Measurements from ENCODE around the gene KCNQ1. TPM values are rescaled to one million over a fixed set of nuclear protein-coding genes. Genes with fewer than 3 reads are reported as not detected.
"Not testable (repeated sequence)": the region's sequence is repeated elsewhere in the genome, so short reads cannot be mapped to it uniquely, and the experiment has no call there.

Gene KCNQ1
- total RNA-seq, 1 donor from 2014 or later = 1.6 TPM

- TF ChIP-seq CTCF (IDR thresholded peaks at IDR 0.05; ENCODE audit: insufficient read depth, low read length, severe bottlenecking) = no peak
- no peak for DNase-seq (ENCODE audit: low read depth)
- H3K4me3 ChIP-seq (ENCODE audit: low read depth, low read length) = no peak overlapping the region
- no peaks in the 10 kb centered on the region for H3K27me3 ChIP-seq (ENCODE audit: control insufficient read depth, insufficient read depth, low read length)
- no peak for FAIRE-seq
- no peaks in the 10 kb centered on the region for H3K36me3 ChIP-seq (ENCODE audit: control insufficient read depth, insufficient read depth, low read length)
Measured at GRCh38 chr11:2477936-2478335, 33.1 kb downstream of the KCNQ1 start.

GRCh38 chr11:2480067-2480873 lies 35.5 kb downstream of the KCNQ1 start:
- FAIRE-seq; H3K36me3 ChIP-seq (ENCODE audit: control insufficient read depth, insufficient read depth, low read length); H3K4me3 ChIP-seq (ENCODE audit: low read depth, low read length); H3K27me3 ChIP-seq (ENCODE audit: control insufficient read depth, insufficient read depth, low read length); DNase-seq (ENCODE audit: low read depth): not testable (repeated sequence)

GRCh38 chr11:2480874-2481220 lies 36.0 kb downstream of the KCNQ1 start:
- Histone ChIP-seq H3K27me3 (ENCODE audit: control insufficient read depth, insufficient read depth, low read length) (no peaks in the 10 kb centered on the region), H3K4me3 (ENCODE audit: low read depth, low read length) (no peak overlapping the region), H3K36me3 (ENCODE audit: control insufficient read depth, insufficient read depth, low read length) (no peaks in the 10 kb centered on the region)
- FAIRE-seq (no peak), DNase-seq (ENCODE audit: low read depth) (peak; percentile 26)
- TF ChIP-seq CTCF (IDR thresholded peaks at IDR 0.05; ENCODE audit: insufficient read depth, low read length, severe bottlenecking) = no peak

- DNase-seq (ENCODE audit: low read depth) = peak; percentile 36
Measured at GRCh38 chr11:2481253-2481652, 36.4 kb downstream of the KCNQ1 start.

GRCh38 chr11:2482204-2482603 lies 37.4 kb downstream of the KCNQ1 start:
- TF ChIP-seq CTCF (IDR thresholded peaks at IDR 0.05; ENCODE audit: insufficient read depth, low read length, severe bottlenecking) = no peak
- Histone ChIP-seq H3K36me3 (ENCODE audit: control insufficient read depth, insufficient read depth, low read length) (no peaks in the 10 kb centered on the region), H3K27me3 (ENCODE audit: control insufficient read depth, insufficient read depth, low read length) (no peaks in the 10 kb centered on the region), H3K4me3 (ENCODE audit: low read depth, low read length) (no peak overlapping the region)
- DNase-seq (ENCODE audit: low read depth) (no peak), FAIRE-seq (no peak)

More at GRCh38 chr11:2481253-2481652, 36.4 kb downstream of the KCNQ1 start:
- H3K4me3 ChIP-seq (ENCODE audit: low read depth, low read length) = no peak overlapping the region
- H3K27me3 ChIP-seq (ENCODE audit: control insufficient read depth, insufficient read depth, low read length) = no peaks in the 10 kb centered on the region
- H3K36me3 ChIP-seq (ENCODE audit: control insufficient read depth, insufficient read depth, low read length) = no peaks in the 10 kb centered on the region
- no peak for TF ChIP-seq CTCF (IDR thresholded peaks at IDR 0.05; ENCODE audit: insufficient read depth, low read length, severe bottlenecking)
- FAIRE-seq = no peak

- no peak for DNase-seq (ENCODE audit: low read depth)
- no peaks in the 10 kb centered on the region for H3K36me3 ChIP-seq (ENCODE audit: control insufficient read depth, insufficient read depth, low read length)
- FAIRE-seq = no peak
- H3K4me3 ChIP-seq (ENCODE audit: low read depth, low read length) = no peak overlapping the region
- TF ChIP-seq CTCF (IDR thresholded peaks at IDR 0.05; ENCODE audit: insufficient read depth, low read length, severe bottlenecking) = no peak
- no peaks in the 10 kb centered on the region for H3K27me3 ChIP-seq (ENCODE audit: control insufficient read depth, insufficient read depth, low read length)
Measured at GRCh38 chr11:2482745-2483144, 37.9 kb downstream of the KCNQ1 start.

Measured in bronchial epithelial cell (primary cell).